ENCODE data around the gene TIMP3.

Gene TIMP3

DNA sequence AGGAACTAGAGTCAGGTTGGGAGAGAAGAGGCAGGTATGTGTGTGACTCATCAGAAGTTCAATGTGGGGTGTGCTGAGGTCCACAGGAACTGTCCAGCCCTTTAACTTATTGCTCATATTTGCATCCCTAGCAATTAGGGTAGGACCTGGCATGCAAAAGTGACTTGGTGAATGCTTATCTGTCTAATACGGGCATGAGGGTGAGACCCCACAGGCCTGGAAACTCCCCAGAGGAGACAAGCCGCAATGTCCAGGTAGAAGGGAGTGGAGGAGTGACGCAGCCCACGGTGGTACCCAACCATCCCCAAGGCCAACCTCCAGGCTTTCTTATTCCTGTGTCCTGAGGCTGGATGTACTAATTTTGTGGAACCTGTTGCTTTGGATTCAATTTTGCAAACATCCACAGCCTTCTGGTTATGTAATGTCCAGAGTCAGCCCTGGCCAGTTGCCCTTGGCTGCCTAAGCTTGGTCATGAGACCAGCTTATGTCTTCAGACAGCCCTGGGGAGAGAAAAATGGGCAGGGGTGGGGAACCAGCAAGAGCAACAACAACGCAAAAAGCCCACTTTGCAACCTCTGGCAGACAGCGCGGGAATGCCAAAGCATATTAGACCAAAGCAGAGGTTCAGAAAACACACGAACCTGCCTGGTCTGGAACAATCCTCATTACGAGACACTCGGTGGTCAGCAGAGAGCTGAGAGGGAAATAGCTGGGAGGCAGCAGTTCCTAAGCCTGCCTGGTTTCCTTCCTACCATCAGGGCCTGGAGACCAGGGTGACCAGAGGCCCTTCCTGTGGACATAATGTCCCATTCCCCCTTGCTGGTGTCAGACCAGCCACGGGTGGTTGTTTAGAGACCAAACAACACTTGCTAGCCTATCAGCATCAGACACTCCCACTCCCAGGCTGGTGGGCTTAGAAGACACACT lies 49.3 kb downstream of the TIMP3 start:
- H3K36me3 ChIP-seq (ENCODE audit: control insufficient read depth in 1 of 2, insufficient read depth in 2 of 2, low read length in 2 of 2) = peaks cover 0 to 14% of the 10 kb centered on the region in 2 donors
- peak overlapping the region in 1 of 2 donors; percentile 14 for H3K4me3 ChIP-seq (ENCODE audit: low read depth in 1 of 2, low read length in 2 of 2)
- no peaks in the 10 kb centered on the region for H3K9me3 ChIP-seq (ENCODE audit: control insufficient read depth in 1 of 2, low read length in 2 of 2)
- H3K27me3 ChIP-seq (ENCODE audit: low read depth, low read length) = no peaks in the 10 kb centered on the region
- peaks cover 32 to 65% of the 10 kb centered on the region in 2 donors for H3K4me1 ChIP-seq (ENCODE audit: control insufficient read depth in 1 of 2, insufficient read depth in 2 of 2, low read length in 2 of 2)
- peak overlapping the region; percentile 3 for H3K27ac ChIP-seq (ENCODE audit: low read length)

DNA sequence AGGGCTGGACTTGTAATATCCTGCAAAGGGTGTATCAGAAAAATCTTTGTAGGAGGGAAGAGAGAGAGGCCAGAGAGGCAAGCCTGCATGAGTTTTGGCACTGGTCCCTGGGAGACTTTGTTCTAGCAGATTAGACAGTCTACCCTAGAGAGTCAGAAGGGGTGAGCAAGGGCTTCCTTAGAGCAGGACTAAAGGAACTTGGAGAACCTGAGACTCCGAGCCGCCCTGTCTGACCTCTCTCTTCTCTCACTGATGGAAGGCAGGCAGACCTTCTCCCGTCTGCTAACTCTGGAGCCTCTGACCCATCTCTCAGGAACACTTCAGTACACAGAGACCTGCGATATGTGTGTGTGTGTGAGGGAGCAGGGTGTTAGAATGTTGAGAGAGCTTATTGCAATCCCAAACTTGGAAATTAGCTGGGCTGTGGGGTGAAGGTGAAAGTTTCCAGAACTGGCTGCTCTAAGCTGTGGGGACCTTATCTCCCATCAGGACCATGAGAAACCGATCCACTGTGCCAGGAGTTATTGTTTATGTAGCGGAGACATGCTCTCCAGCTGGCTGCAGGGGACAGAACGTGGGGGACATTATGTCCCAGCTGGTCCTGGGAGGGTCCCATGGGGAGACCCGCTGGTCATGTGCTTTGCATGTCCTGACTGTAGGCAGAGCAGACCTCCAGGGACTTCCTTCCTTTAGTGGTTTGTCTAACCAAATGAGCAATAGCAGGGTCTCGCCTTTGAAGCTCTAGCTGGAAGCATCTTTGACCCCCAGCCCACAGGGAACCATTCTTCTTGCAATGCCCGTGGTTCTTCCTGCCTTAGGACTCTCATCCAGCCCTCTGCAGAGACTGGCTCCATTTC lies 51.1 kb downstream of the TIMP3 start:
- no peaks in the 10 kb centered on the region for H3K27me3 ChIP-seq (ENCODE audit: low read depth, low read length)
- H3K36me3 ChIP-seq (ENCODE audit: control insufficient read depth in 1 of 2, insufficient read depth in 2 of 2, low read length in 2 of 2) = peaks cover 6 to 24% of the 10 kb centered on the region in 2 donors
- no peak overlapping the region for H3K4me3 ChIP-seq (ENCODE audit: low read depth in 1 of 2, low read length in 2 of 2)
- H3K9me3 ChIP-seq (ENCODE audit: control insufficient read depth in 1 of 2, low read length in 2 of 2) = no peaks in the 10 kb centered on the region
- H3K4me1 ChIP-seq (ENCODE audit: control insufficient read depth in 1 of 2, insufficient read depth in 2 of 2, low read length in 2 of 2) = peaks cover 25 to 50% of the 10 kb centered on the region in 2 donors
- H3K27ac ChIP-seq (ENCODE audit: low read length) = no peak overlapping the region

DNA sequence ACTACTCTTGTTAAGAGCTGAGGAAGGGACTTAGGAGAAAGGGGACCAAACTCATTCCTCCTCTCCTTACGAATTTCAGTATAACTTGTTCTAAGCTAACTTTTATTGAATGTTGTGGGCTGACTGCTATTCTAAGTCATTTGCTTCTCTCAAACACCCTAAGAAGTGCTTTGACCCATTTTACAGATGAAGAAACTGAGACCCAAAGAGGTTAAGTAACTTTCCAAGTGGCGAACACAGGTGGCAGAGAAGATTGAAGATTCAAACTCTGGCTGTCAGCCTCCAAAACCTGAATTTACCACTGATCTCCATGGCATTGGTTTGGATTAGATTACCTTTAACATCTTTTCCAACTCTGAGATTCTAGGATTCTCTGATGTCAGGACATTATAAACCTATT lies 52.2 kb downstream of the TIMP3 start:
- no peaks in the 10 kb centered on the region for H3K27me3 ChIP-seq (ENCODE audit: low read depth, low read length)
- H3K4me3 ChIP-seq (ENCODE audit: low read depth in 1 of 2, low read length in 2 of 2) = no peak overlapping the region
- no peaks in the 10 kb centered on the region for H3K9me3 ChIP-seq (ENCODE audit: control insufficient read depth in 1 of 2, low read length in 2 of 2)
- H3K4me1 ChIP-seq (ENCODE audit: control insufficient read depth in 1 of 2, insufficient read depth in 2 of 2, low read length in 2 of 2) = peaks cover 25 to 46% of the 10 kb centered on the region in 2 donors
- H3K27ac ChIP-seq (ENCODE audit: low read length) = no peak overlapping the region
- peaks cover 17 to 34% of the 10 kb centered on the region in 2 donors for H3K36me3 ChIP-seq (ENCODE audit: control insufficient read depth in 1 of 2, insufficient read depth in 2 of 2, low read length in 2 of 2)

DNA sequence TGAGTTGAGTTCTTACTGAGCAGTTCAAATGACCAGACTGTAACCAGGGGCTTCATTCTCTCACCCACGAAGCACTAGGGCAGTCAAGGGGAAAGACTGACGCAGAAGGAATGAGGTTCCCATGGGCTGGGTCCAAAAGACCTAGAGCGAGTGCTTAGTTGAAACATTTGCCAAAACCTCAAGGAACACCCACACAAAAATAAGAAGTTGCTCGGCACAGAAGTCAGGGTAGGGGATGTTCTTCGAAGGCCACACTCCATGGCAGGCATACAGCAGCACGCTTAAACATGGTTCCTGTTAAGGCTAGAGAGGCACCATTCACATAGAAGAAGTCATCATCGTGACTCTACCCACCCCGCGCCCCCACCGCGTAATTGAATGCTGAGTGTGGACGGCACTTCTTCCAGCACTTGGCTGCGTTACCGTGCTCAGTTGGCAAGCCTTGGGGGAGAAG lies 52.9 kb downstream of the TIMP3 start:
- Histone ChIP-seq H3K27me3 (ENCODE audit: low read depth, low read length) (no peaks in the 10 kb centered on the region), H3K4me1 (ENCODE audit: control insufficient read depth in 1 of 2, insufficient read depth in 2 of 2, low read length in 2 of 2) (peaks cover 25 to 39% of the 10 kb centered on the region in 2 donors), H3K4me3 (ENCODE audit: low read depth in 1 of 2, low read length in 2 of 2) (no peak overlapping the region), H3K9me3 (ENCODE audit: control insufficient read depth in 1 of 2, low read length in 2 of 2) (no peaks in the 10 kb centered on the region), H3K27ac (ENCODE audit: low read length) (no peak overlapping the region), H3K36me3 (ENCODE audit: control insufficient read depth in 1 of 2, insufficient read depth in 2 of 2, low read length in 2 of 2) (peaks cover 24 to 41% of the 10 kb centered on the region in 2 donors)

DNA sequence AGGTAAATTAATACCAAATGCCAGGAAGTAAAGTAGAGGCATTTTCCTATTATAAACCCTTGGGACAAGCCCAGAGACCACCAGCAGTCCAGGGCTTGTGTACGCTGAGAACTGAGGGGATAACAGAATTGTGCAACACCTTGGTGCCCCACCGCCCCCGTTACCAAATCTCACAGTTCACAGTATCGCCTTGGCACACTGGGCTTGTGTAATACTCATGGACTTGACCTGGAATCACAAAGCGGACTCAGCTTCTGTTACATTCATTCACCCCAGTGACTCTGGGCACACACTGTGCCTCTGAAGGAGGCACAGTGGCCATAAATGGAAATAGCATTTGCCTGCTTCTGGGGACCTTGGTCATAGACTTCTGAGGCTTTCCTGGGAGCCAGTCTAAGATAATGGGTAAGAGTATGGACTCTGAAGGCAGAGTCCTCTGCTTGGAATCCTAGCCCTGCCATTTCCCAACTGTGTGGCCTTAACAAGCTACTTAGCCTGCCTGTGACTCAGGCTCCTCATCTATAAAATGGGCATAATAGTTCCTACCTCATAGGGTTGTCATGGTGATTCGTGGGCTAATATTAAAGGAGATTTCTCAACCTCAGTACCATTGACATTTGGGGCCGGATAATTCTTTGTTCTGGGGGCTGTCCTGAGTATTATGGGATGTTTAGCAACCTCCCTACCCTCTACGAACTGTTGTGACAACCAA lies 53.7 kb downstream of the TIMP3 start:
- Histone ChIP-seq H3K4me1 (ENCODE audit: control insufficient read depth in 1 of 2, insufficient read depth in 2 of 2, low read length in 2 of 2) (peaks cover 25 to 30% of the 10 kb centered on the region in 2 donors), H3K36me3 (ENCODE audit: control insufficient read depth in 1 of 2, insufficient read depth in 2 of 2, low read length in 2 of 2) (peaks cover 31 to 50% of the 10 kb centered on the region in 2 donors), H3K4me3 (ENCODE audit: low read depth in 1 of 2, low read length in 2 of 2) (no peak overlapping the region), H3K9me3 (ENCODE audit: control insufficient read depth in 1 of 2, low read length in 2 of 2) (no peaks in the 10 kb centered on the region), H3K27me3 (ENCODE audit: low read depth, low read length) (no peaks in the 10 kb centered on the region), H3K27ac (ENCODE audit: low read length) (no peak overlapping the region)

DNA sequence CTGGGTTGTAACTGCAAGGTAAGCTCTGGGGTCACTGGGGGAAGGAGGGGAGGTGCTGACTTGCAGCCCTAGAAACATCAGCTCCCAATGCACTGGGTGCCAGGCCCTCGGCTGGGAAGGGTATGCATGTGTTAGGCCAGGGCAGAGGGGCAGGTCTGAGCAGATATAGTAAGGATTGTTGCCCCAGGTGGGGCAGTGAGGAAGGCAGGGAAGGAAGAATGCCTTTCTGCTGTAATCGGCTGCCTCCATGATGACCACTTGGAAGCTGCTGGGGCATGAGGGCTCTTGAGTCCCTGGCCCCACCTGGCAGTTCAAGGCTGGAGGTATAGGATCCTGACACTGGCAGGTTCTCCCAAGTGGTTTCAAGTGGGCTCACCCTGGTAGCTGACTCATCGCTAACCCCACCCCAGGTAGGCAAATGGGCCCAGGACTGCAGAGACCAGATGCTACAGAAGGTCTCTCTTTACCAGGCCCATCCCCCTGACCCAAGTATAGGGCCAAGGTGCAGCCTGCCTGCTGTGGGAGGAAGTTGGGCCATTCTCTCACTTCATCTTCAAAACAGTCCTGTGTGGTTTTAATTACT lies 56.7 kb downstream of the TIMP3 start:
- Histone ChIP-seq H3K36me3 (ENCODE audit: control insufficient read depth in 1 of 2, insufficient read depth in 2 of 2, low read length in 2 of 2) (peaks cover 31 to 62% of the 10 kb centered on the region in 2 donors), H3K27ac (ENCODE audit: low read length) (no peak overlapping the region), H3K27me3 (ENCODE audit: low read depth, low read length) (no peaks in the 10 kb centered on the region), H3K4me1 (ENCODE audit: control insufficient read depth in 1 of 2, insufficient read depth in 2 of 2, low read length in 2 of 2) (peaks cover 0 to under 1% of the 10 kb centered on the region in 2 donors), H3K4me3 (ENCODE audit: low read depth in 1 of 2, low read length in 2 of 2) (no peak overlapping the region), H3K9me3 (ENCODE audit: control insufficient read depth in 1 of 2, low read length in 2 of 2) (no peaks in the 10 kb centered on the region)

DNA sequence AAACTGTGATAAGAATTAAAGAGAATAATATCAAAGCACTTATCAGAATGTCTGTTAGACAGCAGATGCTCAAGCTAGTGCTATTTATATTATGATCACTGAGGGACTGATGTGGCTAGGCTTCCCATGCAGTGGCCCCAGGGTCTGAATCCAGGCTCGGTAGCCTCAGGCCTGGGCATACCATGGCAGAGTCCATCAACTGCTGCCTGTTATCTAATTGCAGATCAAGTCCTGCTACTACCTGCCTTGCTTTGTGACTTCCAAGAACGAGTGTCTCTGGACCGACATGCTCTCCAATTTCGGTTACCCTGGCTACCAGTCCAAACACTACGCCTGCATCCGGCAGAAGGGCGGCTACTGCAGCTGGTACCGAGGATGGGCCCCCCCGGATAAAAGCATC lies 57.5 kb downstream of the TIMP3 start:
- Histone ChIP-seq H3K4me3 (ENCODE audit: low read depth in 1 of 2, low read length in 2 of 2) (no peak overlapping the region), H3K9me3 (ENCODE audit: control insufficient read depth in 1 of 2, low read length in 2 of 2) (no peaks in the 10 kb centered on the region), H3K36me3 (ENCODE audit: control insufficient read depth in 1 of 2, insufficient read depth in 2 of 2, low read length in 2 of 2) (peaks cover 31 to 58% of the 10 kb centered on the region in 2 donors), H3K27ac (ENCODE audit: low read length) (no peak overlapping the region), H3K27me3 (ENCODE audit: low read depth, low read length) (no peaks in the 10 kb centered on the region), H3K4me1 (ENCODE audit: control insufficient read depth in 1 of 2, insufficient read depth in 2 of 2, low read length in 2 of 2) (no peaks in the 10 kb centered on the region)

DNA sequence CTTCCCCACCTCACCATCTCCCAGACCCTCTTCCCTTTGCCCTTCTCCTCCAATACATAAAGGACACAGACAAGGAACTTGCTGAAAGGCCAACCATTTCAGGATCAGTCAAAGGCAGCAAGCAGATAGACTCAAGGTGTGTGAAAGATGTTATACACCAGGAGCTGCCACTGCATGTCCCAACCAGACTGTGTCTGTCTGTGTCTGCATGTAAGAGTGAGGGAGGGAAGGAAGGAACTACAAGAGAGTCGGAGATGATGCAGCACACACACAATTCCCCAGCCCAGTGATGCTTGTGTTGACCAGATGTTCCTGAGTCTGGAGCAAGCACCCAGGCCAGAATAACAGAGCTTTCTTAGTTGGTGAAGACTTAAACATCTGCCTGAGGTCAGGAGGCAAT lies 58.2 kb downstream of the TIMP3 start:
- Histone ChIP-seq H3K4me1 (ENCODE audit: control insufficient read depth in 1 of 2, insufficient read depth in 2 of 2, low read length in 2 of 2) (no peaks in the 10 kb centered on the region), H3K27ac (ENCODE audit: low read length) (no peak overlapping the region), H3K27me3 (ENCODE audit: low read depth, low read length) (no peaks in the 10 kb centered on the region), H3K36me3 (ENCODE audit: control insufficient read depth in 1 of 2, insufficient read depth in 2 of 2, low read length in 2 of 2) (peaks cover 31 to 51% of the 10 kb centered on the region in 2 donors), H3K9me3 (ENCODE audit: control insufficient read depth in 1 of 2, low read length in 2 of 2) (no peaks in the 10 kb centered on the region), H3K4me3 (ENCODE audit: low read depth in 1 of 2, low read length in 2 of 2) (no peak overlapping the region)

DNA sequence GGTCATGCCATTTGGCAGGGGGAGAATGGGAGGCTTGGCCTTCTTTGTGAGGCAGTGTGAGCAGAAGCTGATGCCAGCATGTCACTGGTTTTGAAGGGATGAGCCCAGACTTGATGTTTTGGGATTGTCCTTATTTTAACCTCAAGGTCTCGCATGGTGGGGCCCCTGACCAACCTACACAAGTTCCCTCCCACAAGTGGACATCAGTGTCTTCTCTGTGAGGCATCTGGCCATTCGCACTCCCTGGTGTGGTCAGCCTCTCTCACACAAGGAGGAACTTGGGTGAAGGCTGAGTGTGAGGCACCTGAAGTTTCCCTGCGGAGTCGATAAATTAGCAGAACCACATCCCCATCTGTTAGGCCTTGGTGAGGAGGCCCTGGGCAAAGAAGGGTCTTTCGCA lies 59.8 kb downstream of the TIMP3 start:
- Histone ChIP-seq H3K4me3 (ENCODE audit: low read depth in 1 of 2, low read length in 2 of 2) (no peak overlapping the region), H3K27ac (ENCODE audit: low read length) (no peak overlapping the region), H3K9me3 (ENCODE audit: control insufficient read depth in 1 of 2, low read length in 2 of 2) (no peaks in the 10 kb centered on the region), H3K27me3 (ENCODE audit: low read depth, low read length) (no peaks in the 10 kb centered on the region), H3K36me3 (ENCODE audit: control insufficient read depth in 1 of 2, insufficient read depth in 2 of 2, low read length in 2 of 2) (peaks cover 31 to 47% of the 10 kb centered on the region in 2 donors), H3K4me1 (ENCODE audit: control insufficient read depth in 1 of 2, insufficient read depth in 2 of 2, low read length in 2 of 2) (no peaks in the 10 kb centered on the region)

DNA sequence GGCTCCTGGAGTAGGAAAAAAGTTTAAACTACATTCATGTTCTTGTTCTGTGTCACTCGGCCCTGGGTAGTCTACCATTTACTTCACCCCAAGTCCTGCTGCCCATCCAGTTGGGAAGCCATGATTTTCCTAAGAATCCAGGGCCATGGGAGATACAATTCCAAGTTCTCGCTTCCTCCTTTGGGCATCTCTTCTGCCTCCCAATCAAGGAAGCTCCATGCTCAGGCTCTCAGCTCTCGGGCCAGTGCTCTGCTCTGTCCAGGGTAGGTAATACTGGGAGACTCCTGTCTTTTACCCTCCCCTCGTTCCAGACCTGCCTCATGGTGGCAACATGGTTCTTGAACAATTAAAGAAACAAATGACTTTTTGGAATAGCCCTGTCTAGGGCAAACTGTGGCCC lies 60.6 kb downstream of the TIMP3 start:
- Histone ChIP-seq H3K4me1 (ENCODE audit: control insufficient read depth in 1 of 2, insufficient read depth in 2 of 2, low read length in 2 of 2) (no peaks in the 10 kb centered on the region), H3K9me3 (ENCODE audit: control insufficient read depth in 1 of 2, low read length in 2 of 2) (no peaks in the 10 kb centered on the region), H3K4me3 (ENCODE audit: low read depth in 1 of 2, low read length in 2 of 2) (no peak overlapping the region), H3K36me3 (ENCODE audit: control insufficient read depth in 1 of 2, insufficient read depth in 2 of 2, low read length in 2 of 2) (peaks cover 31 to 42% of the 10 kb centered on the region in 2 donors), H3K27me3 (ENCODE audit: low read depth, low read length) (no peaks in the 10 kb centered on the region), H3K27ac (ENCODE audit: low read length) (no peak overlapping the region)

Measured in muscle layer of duodenum (tissue), 2 donors.